GM23248 (cell line): ENCODE measurements around the gene ANO10. TPM values are rescaled to one million over a fixed set of nuclear protein-coding genes. Genes with fewer than 3 reads are reported as not detected.

ENCODE experiments used
- DNase-seq: peaks from one replicate; pipeline ENCODE4 v3.0.0-alpha.2; 2015
- H2AFZ ChIP-seq: fragments of 200-600 bp; sonication (generic); 2 replicates; pipeline ENCODE4 v1.6.1; 2016; ENCODE audit warnings: antibody characterized with exemption
- H3F3A ChIP-seq: fragments of 200-600 bp; sonication (generic); 2 replicates; pipeline ENCODE4 v1.6.1; 2016; ENCODE audit warnings: mild to moderate bottlenecking, antibody characterized with exemption, mixed run types; ENCODE audit not compliant: insufficient read depth
- H3K27ac ChIP-seq: fragments of 200-600 bp; sonication (generic); 2 replicates; pipeline ENCODE4 v1.5.1; 2016; ENCODE audit warnings: mild to moderate bottlenecking
- H3K27me3 ChIP-seq: fragments of 200-600 bp; sonication (generic); replicated peaks from 2 replicates; pipeline ENCODE4 v1.6.1; 2016; ENCODE audit warnings: mild to moderate bottlenecking; ENCODE audit not compliant: insufficient read depth
- H3K36me3 ChIP-seq: fragments of 200-600 bp; sonication (generic); 2 replicates; pipeline ENCODE4 v1.6.1; 2016; ENCODE audit warnings: low read depth, mild to moderate bottlenecking
- H3K4me1 ChIP-seq: fragments of 200-600 bp; sonication (generic); 2 replicates; pipeline ENCODE4 v1.6.1; 2016; ENCODE audit warnings: mild to moderate bottlenecking; ENCODE audit not compliant: insufficient read depth
- H3K4me2 ChIP-seq: fragments of 200-600 bp; sonication (generic); one replicate; pipeline ENCODE4 v1.6.1; 2016; ENCODE audit warnings: mild to moderate bottlenecking; ENCODE audit not compliant: unreplicated experiment
- H3K4me3 ChIP-seq: fragments of 200-600 bp; sonication (generic); 2 replicates; pipeline ENCODE4 v1.5.1; 2016; ENCODE audit warnings: mild to moderate bottlenecking
- H3K79me2 ChIP-seq: fragments of 200-600 bp; sonication (generic); 2 replicates; pipeline ENCODE4 v1.6.1; 2016; ENCODE audit warnings: mild to moderate bottlenecking; ENCODE audit not compliant: insufficient read depth
- H3K9ac ChIP-seq: fragments of 200-600 bp; sonication (generic); 2 replicates; pipeline ENCODE4 v1.6.1; 2016; ENCODE audit warnings: mild to moderate bottlenecking
- H3K9me2 ChIP-seq: fragments of 200-600 bp; sonication (generic); 2 replicates; pipeline ENCODE4 v1.6.1; 2016; ENCODE audit warnings: mixed run types, mild to moderate bottlenecking, moderate library complexity; ENCODE audit not compliant: insufficient read depth
- H3K9me3 ChIP-seq: fragments of 200-600 bp; sonication (generic); one replicate; pipeline ENCODE4 v1.6.1; 2017; ENCODE audit warnings: low read depth
- H4K20me1 ChIP-seq: fragments of 200-600 bp; sonication (generic); 2 replicates; pipeline ENCODE4 v1.6.0; 2016; ENCODE audit not compliant: insufficient read depth
- EZH2 ChIP-seq: fragments of 200-600 bp; sonication (generic); IDR thresholded peaks from 2 replicates; pipeline ENCODE4 v1.6.1; 2018; ENCODE audit warnings: antibody characterized with exemption, mild to moderate bottlenecking; ENCODE audit not compliant: insufficient read depth, poor library complexity, severe bottlenecking
- EZH2phosphoT487 ChIP-seq: fragments of 200-600 bp; sonication (generic); IDR thresholded peaks from 2 replicates; pipeline ENCODE4 v1.6.1; 2018; ENCODE audit warnings: antibody characterized with exemption, moderate library complexity, mild to moderate bottlenecking, low read depth; ENCODE audit not compliant: insufficient read depth
- WGBS, 2 experiments: methylation state at CpG; one replicate each; pipeline ENCODE4 v1.1.6; 2015 to 2017; ENCODE audit warnings: low lambda C conversion rate in 2 of 2, low coverage in 1 of 2; ENCODE audit errors: missing lambda C conversion rate in 2 of 2; 5-methylcytosine and 5-hydroxymethylcytosine counted together
- in situ Hi-C: fragments of 300-500 bp; cut with MboI; formaldehyde crosslinking; loops from 2 replicates; pipeline ENCODE4 v1.15.0; 2020
- polyA plus RNA-seq: library from polyadenylated mRNA; unstranded; fragments of >200 nt; fragmentation: Nextera tagmentation; extraction: Ambion mirVana; gene quantifications from 2 replicates; pipeline ENCODE4 v1.2.1, GENCODE V29; 2016
- total RNA-seq: library from RNA; depleted of rRNA; stranded (reverse); fragments of >200 nt; shearing (Covaris generic); gene quantifications from 2 replicates; pipeline ENCODE4 v1.2.3, GENCODE V29; 2014

The ANO10 gene
- total and polyA plus RNA-seq, 2 experiments from 2014 or later = 51.1 to 73.2 TPM

GRCh38 chr3:43323541-43323940, 298.3 kb downstream of the ANO10 start:
- no peak overlapping the region for H2AFZ ChIP-seq
- no peaks in the 10 kb centered on the region for H4K20me1 ChIP-seq
- no peaks in the 10 kb centered on the region for H3K27me3 ChIP-seq
- H3F3A ChIP-seq = no peaks in the 10 kb centered on the region
- no peaks in the 10 kb centered on the region; the same call in 1 of the 2 replicates for H3K36me3 ChIP-seq
- 97 to 100% methylated on average over 1 of the region's 1 CpG for WGBS, 2 experiments
- H3K9ac ChIP-seq = no peak overlapping the region
- no peaks in the 10 kb centered on the region for H3K4me1 ChIP-seq
- no peaks in the 10 kb centered on the region for H3K9me2 ChIP-seq
- in situ Hi-C loops = no loop called here
- no peak overlapping the region for H3K4me2 ChIP-seq
- no peaks in the 10 kb centered on the region for H3K9me3 ChIP-seq
- no peak for DNase-seq
- peaks cover 94% of the 10 kb centered on the region for H3K79me2 ChIP-seq
- no peak overlapping the region for H3K27ac ChIP-seq
- no peak for TF ChIP-seq EZH2phosphoT487
- no peak for TF ChIP-seq EZH2
- H3K4me3 ChIP-seq = no peak overlapping the region

GRCh38 chr3:43320288-43320687, 301.5 kb downstream of the ANO10 start:
- Histone ChIP-seq H3K4me3 (no peak overlapping the region), H3K79me2 (peaks cover 93% of the 10 kb centered on the region), H4K20me1 (no peaks in the 10 kb centered on the region), H3K9me3 (no peaks in the 10 kb centered on the region), H3K36me3 (no peaks in the 10 kb centered on the region; the same call in 1 of the 2 replicates), H3K9ac (no peak overlapping the region), H3F3A (no peaks in the 10 kb centered on the region), H3K4me1 (no peaks in the 10 kb centered on the region), H3K27ac (no peak overlapping the region), H3K27me3 (no peaks in the 10 kb centered on the region), H2AFZ (no peak overlapping the region), H3K4me2 (no peak overlapping the region), H3K9me2 (no peaks in the 10 kb centered on the region)
- WGBS, 2 experiments = 89 to 91% methylated on average over 5 of the region's 5 CpGs
- TF ChIP-seq EZH2phosphoT487 (no peak), EZH2 (no peak)
- no peak for DNase-seq
- in situ Hi-C loops = no loop called here

GRCh38 chr3:43319794-43320193, 302.0 kb downstream of the ANO10 start:
- WGBS, 2 experiments = 67 to 72% methylated on average over 3 of the region's 3 CpGs

GRCh38 chr3:43319376-43319775, 302.4 kb downstream of the ANO10 start:
- Histone ChIP-seq H3K79me2 (peaks cover 94% of the 10 kb centered on the region), H3K9ac (no peak overlapping the region), H3K4me1 (no peaks in the 10 kb centered on the region), H3K9me2 (no peaks in the 10 kb centered on the region), H4K20me1 (no peaks in the 10 kb centered on the region), H3K4me3 (no peak overlapping the region), H3K27me3 (no peaks in the 10 kb centered on the region), H3K36me3 (no peaks in the 10 kb centered on the region; the same call in 1 of the 2 replicates), H3K9me3 (no peaks in the 10 kb centered on the region), H2AFZ (no peak overlapping the region), H3F3A (no peaks in the 10 kb centered on the region), H3K4me2 (no peak overlapping the region), H3K27ac (no peak overlapping the region)
- 91 to 92% methylated on average over 6 of the region's 6 CpGs for WGBS, 2 experiments
- TF ChIP-seq EZH2 = no peak
- TF ChIP-seq EZH2phosphoT487 = no peak
- in situ Hi-C loops = no loop called here
- DNase-seq = no peak

More at GRCh38 chr3:43319794-43320193, 302.0 kb downstream of the ANO10 start:
- no peak overlapping the region for H3K27ac ChIP-seq
- in situ Hi-C loops = no loop called here
- H3K9me2 ChIP-seq = no peaks in the 10 kb centered on the region
- H3K9ac ChIP-seq = no peak overlapping the region
- peaks cover 94% of the 10 kb centered on the region for H3K79me2 ChIP-seq
- H4K20me1 ChIP-seq = no peaks in the 10 kb centered on the region
- DNase-seq = no peak
- TF ChIP-seq EZH2 (no peak), EZH2phosphoT487 (no peak)
- H3K36me3 ChIP-seq = no peaks in the 10 kb centered on the region; the same call in 1 of the 2 replicates
- H3K27me3 ChIP-seq = no peaks in the 10 kb centered on the region
- H3F3A ChIP-seq = no peaks in the 10 kb centered on the region
- no peak overlapping the region for H2AFZ ChIP-seq
- no peaks in the 10 kb centered on the region for H3K4me1 ChIP-seq
- H3K4me2 ChIP-seq = no peak overlapping the region
- no peaks in the 10 kb centered on the region for H3K9me3 ChIP-seq
- H3K4me3 ChIP-seq = no peak overlapping the region
